ENCODE data around the gene ARHGDIB.

ARHGDIB gene

DNA sequence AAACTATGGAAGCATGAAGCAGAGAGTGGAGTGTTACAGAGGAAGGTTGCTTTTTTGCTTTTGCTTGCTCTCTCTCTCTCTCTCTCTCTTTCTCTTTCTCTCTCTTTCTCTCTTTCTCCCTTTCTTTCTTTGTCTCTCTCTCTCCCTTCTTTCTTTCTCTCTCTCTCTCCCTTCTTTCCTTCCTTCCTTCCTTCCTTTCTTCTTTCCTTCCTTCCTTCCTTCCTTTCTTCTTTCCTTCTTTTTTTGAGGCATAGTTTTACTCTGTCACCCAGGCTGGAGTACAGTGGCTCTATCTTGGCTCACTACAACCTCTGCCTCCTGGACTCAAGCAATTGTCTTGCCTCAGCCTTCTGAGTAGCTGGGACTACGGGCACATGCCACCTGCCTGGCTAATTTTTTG is 7.6 kb downstream of the ARHGDIB start:
- no peak for DNase-seq

DNA sequence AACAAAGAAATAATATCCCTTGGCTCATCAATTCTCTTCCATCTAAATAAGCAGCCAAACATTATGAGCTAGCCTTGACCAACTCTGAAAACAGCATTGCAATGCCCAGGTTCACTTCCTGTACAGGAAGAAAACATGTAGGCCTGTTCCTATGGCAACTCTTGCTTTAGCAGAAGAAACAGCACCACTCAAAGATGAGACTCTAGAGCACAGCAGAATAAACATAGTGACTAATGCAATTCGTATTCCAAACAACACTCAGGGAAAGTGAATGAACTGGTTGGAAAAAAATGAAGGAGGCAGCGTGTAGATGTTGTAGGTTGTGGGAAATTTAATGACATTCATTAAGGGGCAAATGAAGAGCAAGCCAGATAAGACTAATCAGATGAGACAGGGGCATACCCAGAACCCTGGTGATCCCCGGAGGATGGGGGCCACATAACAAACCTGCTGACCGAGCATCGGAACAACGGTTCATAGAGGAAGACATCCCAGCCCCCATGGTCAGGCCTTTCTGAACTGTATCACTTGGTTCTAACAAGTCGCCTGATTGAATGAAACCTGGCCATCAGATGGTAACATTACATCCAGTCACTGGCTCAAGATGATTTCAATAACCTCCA is 9.0 kb downstream of the ARHGDIB start:
- DNase-seq: peak; percentile 93

DNA sequence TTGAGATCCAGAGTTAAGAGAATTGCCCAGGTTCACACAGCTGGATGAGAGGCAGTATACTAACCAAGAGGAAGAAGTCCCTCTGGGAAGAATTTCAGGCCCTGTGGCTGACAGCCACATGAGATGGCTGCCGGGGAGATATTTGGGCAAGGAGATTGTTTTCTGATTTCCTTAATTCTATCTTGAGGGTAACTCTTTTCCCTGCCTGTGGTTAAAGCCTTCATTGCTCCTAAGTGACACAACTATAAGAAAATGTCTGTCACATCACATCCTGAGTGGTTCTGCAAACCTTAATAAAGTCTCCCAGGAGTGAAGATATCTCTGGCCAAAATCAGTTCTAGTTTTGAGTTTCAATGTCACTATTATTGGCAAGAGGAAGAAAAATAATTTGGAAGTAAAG is 9.6 kb downstream of the ARHGDIB start:
- peak; percentile 35 for DNase-seq

DNA sequence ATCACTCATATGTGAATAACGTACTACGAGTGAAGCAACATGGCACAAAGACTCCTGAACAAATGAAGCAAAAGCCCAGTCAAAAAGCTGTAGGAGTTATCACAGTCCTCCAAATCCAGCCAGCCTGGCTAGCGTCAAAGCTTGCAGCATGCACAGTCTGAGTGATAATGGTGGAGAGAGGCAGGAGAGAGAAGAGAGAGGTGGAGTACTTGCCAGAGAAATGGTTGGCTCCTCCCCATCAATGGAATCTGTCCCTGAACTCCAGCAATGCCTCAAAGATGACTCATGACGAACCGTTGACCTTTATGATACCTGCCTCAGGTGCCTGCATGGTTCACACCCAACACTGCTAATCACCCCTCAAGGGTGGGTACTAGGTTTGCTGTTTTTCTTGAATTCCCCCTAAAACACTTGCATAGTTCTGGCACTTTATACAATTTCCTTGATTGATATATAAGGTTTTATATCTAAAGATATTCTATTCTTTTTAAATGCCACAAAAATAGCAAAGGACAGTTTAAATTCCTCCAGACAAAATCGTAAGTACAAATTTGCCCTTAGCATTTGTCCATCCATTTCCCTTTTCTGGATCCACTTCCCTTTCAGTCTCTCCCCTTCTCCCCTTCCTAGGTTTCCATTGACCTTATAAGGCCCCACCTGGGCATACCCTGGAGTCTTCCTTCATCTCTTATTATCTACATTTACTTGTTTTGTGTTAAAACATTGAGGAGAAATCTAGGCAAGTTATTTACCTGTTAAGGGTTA is 10.2 kb downstream of the ARHGDIB start:
- DNase-seq: no peak

DNA sequence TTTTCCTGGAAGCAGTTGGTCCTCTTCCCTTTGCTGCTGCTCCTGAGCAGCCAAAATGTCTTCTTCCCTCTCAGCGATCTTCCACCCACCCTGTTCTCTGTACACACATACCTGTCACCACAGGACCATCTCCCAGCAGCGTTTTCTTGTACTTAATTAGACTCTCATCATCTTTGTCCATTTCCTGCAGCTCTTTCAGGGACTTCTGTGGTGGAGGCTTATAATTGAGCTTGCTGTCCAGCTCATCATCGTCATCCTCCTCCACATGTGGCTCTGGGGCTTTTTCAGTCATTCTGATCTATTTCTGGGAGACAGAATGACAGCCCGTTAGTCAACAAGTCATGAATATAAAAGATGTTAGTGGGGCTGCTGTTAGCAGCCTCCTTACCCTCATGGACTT is 11.0 kb downstream of the ARHGDIB start:
- no peak for DNase-seq

DNA sequence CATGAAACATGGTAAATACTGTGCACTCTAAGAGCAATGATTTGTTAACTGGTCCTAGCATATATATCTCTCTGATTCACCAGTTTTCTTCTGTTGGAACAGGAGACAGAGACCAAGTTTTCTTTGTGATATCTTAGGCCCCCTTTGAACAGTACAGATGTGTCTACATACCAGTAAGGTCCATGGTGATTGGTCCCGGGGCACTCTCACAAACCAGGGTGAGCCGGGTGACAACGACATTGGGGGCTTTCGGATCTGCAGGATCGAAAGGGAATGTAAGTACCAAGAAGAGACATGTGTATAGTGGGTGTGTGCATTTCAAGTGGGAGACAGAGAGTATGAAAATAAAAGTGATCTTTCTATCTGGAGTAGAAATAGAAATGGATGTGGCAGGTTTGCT is 11.8 kb downstream of the ARHGDIB start:
- no peak for DNase-seq

DNA sequence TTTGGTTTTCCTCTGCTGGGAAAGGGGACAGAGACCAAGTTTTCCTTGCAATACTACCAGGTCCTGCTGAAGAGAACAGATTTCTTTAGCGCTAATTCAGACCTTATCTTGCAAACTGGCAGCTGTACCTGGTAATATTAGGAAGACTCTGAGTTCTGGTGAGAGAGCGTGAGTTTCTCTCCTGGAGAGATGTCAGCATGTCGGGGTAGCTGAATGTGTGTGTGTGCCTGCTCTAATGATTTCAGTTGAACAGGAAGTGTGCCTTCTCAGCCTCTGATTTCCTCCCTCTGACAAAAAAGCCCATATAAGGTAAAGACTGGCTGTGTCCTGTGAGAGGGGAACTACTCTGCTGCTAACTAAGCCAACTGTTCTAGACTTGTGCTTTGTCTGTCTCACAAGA is 12.7 kb downstream of the ARHGDIB start:
- peak; percentile 92 for DNase-seq

DNA sequence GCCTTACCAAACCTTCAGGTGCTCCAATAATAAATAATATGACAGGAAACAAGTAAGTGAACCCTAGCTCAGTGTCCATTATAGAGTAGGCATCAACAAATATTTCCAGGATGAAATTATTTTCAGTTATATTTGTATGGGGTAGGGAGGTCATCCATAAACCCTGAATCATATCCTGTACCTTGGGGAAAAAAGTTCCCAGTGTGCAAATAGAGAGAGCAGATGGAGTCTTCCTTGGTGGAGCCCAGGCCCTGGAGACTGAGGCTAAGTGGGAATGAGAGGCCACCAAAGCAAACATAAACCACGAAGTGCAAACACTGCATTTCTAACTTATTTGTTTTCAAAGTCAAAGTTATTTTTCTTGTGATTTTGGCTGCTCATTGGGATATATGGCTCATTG is 14.5 kb downstream of the ARHGDIB start:
- no peak for DNase-seq

DNA sequence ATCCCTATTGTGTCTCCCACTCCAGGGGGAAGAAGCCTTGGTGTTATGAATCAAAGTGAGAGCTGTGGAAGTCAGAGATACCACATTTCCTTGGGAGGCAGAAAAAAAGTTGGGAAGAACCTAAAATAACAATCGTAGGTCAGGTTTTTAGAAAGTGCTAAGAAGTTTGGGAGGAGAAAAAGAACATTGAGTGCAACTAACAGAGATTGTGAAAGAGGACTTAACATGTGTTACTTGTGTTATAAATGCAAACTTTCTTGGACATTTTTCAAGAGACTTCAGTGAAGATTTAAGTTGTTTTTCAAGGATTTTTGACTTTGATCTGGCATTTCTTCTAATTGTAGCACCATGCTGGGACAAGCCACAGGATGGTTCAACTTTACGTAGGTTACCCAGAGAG is 15.2 kb downstream of the ARHGDIB start:
- DNase-seq: no peak

DNA sequence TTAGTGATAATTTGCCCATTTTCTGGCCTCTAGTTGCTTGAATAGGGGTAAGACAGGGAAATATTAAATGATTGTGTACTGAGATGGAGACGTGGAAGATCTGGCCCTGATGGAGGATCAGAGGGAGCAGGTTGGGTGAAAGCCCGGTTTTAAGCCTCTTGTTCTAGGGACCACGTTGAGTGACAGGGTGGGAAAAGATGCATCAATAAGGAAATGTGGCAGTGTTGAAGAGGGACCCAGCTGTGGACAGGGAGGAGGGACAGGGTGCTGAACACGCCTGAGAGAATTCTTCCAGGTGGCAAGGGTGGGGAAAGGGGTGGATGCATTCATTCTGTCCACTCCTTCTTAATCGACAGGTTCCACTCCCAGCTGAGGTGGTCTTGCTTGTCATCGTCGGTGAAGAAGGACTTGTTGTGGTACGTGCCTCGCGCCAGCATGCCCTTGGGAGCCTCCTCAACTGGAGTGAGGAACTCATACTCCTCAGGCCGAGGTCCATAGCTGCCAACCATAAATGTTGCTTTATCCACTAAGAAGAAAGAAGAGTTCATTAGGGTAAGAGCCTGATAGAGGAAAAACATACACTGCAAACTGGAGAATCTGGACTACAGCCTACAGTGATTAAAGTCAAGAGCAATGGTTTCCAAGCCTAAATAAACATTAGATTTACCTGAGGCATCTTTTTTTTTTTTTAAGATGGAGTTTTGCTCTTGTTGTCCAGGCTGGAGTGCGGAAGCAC is 19.0 kb downstream of the ARHGDIB start:
- DNase-seq: no peak

DNA sequence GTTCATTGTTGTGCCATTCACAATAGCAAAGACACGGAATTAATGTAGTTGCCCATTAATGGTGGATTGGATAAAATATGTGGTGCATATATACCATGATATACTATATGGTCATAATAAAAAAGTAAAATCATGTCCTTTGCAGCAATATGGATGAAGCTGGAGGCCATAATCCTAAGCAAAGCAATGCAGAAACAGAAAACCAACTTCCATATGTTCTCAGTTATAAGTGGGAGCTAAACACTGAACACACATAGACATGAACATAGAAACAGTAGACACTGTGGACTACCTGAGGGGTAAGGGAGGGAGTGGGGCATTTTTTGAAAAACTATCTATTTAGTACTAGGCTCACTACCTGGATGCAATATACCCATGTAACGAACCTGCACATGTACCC is 20.0 kb downstream of the ARHGDIB start:
- DNase-seq: no peak

DNA sequence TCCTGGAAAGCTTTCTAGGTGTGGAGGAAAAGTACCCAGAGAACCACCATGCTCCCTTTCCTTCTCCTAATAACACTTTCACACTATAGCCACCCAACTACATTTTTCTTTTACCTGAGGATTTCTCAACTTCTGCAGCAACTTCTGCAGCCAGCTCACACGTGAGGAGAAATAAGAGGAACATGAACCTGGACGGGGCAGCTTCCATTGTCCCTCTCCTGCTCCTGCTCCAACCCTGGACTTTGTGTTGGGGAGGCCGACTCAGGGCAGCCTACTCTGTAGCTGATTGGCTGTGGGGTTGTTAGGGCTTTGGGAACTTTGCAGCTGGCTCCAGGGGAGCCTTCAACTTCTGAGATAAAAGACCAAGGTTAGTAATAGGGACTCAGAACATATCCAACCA is 23.1 kb downstream of the ARHGDIB start, which contains the start of gene ERP27:
Gene ERP27, minus strand, starts transcription at position 237 of the 400 bp plus-strand sequence. Its CDS starts 29 bp downstream, at position 208.
- no peak for DNase-seq

DNA sequence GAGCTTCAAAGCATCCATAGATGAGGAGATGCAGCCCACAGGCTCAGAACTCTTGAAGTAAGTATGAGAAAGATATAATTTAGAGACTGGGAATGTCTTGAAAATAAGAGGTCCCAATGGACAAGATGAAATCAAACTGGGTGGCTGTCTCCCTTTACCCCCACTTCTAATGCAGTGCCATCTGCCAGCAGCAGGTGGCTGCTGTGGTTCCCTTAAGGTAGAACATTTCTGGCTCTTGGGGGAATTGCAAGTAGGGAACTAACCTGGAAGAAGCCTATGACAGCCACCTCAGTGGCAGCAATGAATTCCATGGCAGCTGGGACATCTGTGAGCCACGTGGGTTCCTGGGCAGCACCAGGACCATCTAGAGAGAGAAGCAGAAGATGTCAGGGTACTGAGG is 23.7 kb downstream of the ARHGDIB start:
- no peak for DNase-seq

DNA sequence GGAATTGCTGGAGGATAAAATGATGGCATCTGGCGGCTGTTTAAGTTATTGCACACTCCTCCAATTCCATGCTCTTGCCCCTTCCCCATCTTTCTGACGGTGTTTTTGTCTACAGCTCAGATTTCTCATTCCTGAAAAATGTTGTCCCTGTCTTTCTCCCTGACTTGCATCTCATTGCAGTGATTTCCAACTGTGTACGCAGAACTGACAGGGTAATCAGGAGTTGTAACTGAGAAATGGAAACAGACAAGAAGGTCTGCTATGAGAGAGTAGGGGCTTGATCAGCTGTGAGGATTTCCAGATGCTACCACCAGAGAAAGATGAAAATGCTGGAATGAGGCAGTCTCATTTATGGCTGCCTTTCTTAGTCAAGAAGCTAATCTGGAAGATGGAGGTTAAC is 24.4 kb downstream of the ARHGDIB start:
- no peak for DNase-seq

DNA sequence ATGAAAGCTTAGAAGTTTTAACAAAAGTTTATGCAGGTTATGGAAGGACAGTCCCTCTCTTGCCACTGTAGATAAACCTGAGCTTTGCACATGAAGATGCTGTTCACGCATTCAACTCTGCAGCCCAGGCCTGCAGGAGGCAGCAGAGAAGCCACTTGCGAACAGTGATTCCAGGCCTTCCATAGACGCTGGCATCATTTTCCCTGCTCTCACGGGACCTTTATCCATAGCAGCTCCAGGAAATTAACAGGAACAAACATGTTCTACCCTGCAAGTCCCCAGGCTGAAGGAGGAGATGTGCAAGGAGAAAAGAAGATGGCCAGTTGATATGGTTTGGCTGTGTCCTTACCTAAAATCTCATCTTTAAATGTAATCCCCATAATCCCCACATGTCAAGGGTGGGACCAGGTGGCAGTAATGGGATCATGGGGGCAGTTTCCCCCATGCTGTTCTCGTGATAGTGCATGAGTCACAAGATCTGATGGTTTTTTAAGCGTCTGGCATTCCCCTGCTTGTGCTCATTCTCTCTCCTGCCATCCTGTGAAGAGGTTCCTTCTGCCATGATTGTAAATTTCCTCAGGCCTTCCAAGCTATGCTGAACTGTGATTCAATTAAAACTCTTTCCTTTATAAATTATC is 25.1 kb downstream of the ARHGDIB start:
- DNase-seq: peak; percentile 10

DNA sequence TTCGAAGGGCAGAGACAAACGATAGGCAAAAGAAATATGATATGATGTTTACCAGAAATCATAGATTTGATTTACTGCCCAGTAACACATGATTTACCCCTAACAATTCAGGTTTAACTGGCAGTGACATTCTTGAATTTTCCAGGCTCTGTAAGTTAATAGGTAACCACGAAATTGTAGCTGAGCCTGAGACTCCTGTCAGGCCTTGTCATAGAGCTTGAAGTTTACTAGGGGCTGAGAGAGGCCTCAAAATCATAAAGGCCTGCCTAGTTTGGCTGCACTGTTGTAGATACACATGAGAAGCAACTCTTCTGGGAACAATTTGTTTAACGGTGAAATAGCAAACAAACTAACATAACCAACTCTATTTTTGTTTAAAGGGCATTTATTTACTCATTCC is 26.4 kb downstream of the ARHGDIB start:
- no peak for DNase-seq

DNA sequence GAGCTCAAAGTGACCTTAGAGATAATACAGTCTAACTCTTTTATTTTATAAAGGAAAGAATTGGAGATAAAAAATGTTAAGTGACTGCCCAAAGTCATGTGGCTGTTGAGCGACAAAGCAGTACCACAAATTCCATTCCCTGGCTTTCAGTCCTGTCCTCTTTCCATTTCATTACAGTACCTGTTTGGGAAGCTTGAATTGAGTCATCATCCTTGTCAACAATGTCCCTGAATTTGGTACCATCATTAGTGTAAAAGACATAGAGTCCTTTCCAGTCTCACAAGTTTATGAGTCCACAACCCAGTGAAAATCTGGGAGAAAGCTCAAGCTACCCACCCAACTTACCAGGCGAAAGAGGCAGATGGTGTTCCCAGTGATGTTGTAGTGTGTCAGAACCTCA is 26.9 kb downstream of the ARHGDIB start:
- DNase-seq: no peak

DNA sequence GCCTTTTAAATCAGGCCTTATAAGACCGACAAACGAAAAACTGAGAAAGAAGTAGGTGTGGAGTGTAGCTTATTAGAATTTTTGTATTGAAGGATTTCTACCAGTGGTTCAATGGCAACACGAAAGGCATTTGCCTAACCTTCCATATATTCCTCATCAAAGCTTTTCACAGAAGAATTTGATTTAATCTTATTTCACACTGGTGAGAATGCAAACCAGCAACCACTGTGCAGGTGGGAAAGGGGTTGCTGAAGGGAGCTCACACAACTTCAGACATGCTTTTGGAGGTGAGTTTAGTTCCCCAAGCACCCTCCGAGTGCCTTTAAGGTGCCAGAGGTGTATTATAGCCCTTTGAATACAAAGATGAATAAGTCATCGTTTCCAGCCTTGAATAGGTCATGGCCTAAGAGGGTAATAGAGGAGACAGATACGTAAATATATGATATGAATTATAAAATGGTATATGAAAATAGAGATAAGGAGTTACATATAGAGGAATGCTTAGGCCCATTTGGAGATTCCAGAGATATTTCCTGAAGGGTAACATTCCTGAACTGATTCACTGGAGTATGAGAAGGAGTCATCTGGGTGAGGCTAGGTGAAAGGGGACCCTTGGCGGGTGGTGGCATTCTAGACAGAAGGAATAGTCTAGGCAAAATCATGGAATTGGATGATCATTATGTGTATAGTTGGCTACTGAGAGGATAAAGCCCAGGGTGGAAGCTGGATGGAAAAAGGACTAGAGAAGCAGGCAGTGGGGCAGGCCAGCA is 29.4 kb downstream of the ARHGDIB start:
- DNase-seq: peak; percentile 14

DNA sequence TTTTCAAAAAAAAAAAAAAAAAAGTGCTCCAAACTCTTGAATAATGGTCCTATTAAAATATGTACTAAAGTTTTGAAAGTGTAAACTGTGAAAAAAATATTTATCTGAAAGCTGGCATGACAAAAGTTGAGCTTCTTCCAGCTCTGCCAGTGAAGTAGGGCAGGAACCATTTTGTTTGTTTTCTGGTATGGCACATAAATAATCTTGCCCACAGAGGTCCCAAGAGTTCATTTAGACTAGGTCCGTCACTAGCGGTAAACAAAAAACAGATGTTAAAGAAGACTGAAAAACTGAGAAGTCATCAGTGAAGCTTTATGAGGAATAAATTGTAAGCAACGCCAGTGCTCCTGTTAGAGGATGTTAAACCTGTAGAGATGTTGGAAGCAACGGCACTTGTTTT is 30.0 kb downstream of the ARHGDIB start:
- no peak for DNase-seq

DNA sequence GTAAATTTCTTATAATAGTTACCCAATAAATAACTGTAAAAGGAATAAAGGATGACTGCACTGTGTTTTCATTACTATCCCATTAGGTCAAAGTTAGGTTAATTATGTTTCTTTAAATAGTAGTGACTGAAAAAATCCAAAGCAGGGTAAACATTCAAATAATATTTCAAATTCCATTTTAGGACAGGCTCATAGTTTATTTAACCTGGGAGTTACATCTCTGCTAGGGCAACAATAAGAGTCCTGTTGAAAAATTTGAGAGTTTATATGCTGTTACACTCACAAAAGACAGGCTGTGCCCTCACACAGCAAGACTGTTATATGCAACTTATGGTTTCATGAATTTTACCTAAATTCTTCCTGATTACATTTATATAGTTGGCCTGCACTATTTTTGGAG is 31.1 kb downstream of the ARHGDIB start:
- peak; percentile 24 for DNase-seq

DNA sequence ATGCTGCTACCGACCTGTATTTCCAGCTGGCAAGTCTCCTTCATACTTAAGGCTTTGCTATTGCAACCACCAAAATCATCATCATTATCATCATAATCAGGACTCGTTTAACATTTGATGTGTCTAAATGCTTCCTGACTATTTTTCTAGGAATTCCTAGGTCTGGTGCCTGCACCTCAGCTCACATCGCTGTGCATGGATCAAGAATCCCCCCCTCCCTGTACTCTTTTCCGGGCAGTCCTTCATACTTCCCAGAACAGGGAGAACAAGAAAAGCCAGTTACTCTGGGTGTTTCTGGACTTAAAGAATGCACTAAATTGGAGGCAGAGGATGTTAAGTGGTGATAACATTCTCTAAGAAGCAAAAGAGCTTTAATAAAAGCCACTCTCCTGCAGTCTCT is 32.5 kb downstream of the ARHGDIB start:
- peak; percentile 9 for DNase-seq

DNA sequence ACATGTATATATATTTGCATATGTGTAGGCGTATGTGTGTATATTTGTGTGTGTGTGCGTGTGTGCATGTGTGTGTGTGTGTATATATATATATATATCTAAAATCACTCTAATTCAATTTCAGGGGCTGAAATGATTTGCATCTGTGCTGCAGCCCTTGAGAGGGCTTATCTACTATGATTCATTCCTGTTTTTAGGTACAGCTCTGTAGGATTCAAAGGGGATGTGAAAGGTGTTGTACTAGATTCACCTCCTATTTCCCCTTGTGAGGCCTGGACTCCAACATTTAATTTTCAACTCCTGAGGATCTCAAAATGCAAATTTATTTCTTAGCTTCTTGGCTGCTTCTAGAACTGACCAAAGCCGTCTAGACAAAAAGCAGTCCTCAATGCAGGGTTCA is 34.1 kb downstream of the ARHGDIB start:
- DNase-seq: no peak

DNA sequence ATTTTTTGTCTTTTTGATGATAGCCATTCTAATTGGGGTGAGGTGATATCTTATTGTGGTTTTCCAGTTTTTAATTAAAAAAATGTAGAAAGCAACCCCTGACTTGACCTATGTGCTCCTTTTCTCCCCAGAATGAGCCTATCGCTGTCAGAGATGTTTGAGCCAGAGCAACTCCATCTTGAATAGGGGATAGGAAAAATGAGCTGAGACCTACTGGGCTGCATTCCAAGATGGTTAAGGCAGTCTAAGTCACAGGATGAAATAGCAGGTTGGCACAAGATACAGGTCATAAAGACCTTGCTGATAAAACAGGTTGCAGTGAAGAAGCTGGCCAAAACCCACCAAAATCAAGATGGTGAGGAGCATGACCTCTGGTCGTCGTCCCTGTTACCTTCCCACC is 36.9 kb downstream of the ARHGDIB start:
- DNase-seq: no peak
